GM18870 (cell line): ENCODE measurements around the gene ACSL5.
"Not testable (repeated sequence)": the region's sequence is repeated elsewhere in the genome, so short reads cannot be mapped to it uniquely, and the experiment has no call there.

ENCODE experiments used
- ATAC-seq: cut with Tn5 transposase; IDR thresholded peaks from one replicate; pipeline ENCODE4 v1.9.1; 2021; ENCODE audit warnings: moderate library complexity; ENCODE audit not compliant: unreplicated experiment

Gene ACSL5

DNA sequence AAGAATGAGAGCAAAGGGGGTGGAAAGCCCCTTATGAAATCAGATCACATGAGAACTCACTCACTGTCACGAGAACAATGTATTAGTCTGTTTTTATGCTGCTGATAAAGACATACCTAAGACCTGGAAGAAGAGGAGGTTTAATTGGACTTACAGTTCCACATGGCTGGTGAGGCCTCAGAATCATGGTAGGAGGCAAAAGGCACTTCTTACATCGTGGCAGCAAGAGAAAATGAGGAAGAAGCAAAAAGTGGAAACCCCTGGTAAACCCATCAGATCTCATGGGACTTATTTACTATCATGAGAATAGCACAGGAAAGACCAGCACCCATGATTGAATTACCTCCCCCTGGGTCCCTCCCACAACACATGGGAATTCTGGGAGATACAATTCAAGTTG is 32.9 kb downstream of the ACSL5 start:
- ATAC-seq: not testable (repeated sequence)

DNA sequence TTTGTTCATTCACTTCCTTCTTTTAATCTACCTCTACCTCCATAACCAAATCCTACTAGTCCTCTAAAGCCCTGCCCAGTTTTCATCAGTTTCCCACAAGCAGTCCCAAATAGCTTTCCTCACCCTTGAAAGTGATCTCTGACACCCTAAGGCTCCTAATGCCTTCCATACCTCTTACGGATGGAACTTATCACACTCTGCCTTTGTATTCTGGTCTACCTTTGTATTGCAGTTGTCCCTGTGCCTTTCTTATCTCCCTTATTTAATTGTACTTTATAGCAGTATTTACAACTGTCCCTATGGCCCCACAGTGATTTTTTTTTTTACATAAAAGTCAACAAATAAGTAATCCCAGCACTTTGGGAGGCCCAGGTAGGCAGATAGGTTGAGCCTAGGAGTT is 33.8 kb downstream of the ACSL5 start:
- no peak for ATAC-seq

DNA sequence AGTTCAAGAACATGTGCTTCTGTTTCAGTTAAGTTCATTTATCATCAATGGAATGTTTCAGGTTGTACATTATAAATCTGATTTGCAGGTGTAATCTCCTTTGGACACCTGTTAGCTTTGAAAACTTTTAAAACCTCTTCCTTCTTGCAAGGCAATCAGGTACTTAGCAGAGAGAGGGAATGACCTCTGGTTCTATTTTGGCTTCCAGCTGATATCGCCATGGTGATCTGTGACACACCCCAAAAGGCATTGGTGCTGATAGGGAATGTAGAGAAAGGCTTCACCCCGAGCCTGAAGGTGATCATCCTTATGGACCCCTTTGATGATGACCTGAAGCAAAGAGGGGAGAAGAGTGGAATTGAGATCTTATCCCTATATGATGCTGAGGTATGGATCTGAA is 35.4 kb downstream of the ACSL5 start:
- no peak for ATAC-seq

DNA sequence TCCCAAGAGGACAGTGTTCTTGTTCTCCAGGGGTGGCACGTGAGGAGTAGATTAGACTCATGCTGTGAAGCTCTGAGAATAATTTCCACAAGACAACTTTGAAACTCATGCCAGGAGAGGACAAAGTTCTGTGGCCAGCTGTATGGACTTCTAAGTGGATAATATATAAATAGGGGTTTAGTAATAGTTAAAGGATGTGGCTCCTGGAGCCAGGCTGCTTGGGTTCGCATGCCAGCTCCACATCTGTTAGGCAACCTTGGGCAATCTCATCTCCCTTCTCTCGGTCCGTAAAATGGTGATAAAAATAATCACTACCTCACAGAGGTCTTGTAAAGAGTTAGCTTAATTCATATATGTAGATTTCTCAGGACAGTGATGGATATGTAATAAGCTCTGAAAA is 35.8 kb downstream of the ACSL5 start:
- no peak for ATAC-seq

DNA sequence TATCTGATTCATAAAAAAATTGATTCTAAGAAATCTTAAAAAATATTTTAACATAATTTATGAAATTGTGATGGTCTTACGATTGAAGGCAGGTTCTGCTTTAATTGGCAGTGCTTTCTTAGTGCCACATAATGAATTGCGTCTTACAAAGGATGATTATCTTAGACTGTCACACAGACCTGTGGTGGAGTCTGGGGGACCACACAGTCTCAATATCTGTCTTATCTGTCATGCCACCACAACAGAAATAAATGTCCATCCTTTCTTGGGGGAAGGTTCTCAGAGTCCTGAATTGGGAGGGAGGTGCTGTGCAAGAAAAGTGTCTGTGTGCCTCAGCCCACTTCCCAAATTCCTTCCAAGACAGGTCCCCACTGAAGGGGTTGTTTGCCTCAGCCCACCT is 38.8 kb downstream of the ACSL5 start:
- ATAC-seq: no peak

DNA sequence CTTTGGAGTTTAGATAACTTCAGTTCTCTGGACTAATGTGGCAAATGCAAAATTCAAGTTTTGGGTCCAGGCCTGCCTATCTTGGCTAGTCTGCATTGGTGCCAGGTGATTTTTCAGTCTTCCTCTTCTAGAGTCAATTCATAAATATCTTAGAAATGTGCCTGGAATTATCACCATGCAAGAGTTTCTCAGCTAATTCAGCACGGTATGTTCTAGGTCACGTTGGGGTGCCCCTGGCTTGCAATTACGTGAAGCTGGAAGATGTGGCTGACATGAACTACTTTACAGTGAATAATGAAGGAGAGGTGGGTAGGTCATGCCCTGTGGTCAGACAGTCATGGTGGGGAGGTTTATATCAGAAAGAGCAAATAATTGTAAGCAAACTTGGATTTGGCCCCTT is 47.8 kb downstream of the ACSL5 start:
- no peak for ATAC-seq

DNA sequence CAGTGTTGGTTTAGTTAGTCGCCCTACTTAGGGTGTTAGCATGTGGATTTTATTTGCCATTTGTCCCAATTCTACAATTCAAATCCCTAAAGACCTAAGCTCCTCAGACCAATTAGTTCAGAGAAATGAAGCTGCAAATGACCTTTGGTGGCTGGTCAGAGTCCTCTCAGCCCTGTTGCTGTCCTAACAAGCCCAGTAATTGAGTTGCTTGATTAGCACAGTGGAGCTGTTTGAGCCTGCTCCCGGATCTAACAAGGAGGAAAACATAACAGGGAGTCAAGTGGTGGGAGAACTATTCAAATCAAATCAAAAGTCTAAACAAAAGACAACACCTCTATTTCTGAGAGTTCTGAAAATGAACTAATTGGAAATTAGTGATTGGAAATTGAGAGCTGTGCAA is 50.7 kb downstream of the ACSL5 start:
- ATAC-seq: no peak

DNA sequence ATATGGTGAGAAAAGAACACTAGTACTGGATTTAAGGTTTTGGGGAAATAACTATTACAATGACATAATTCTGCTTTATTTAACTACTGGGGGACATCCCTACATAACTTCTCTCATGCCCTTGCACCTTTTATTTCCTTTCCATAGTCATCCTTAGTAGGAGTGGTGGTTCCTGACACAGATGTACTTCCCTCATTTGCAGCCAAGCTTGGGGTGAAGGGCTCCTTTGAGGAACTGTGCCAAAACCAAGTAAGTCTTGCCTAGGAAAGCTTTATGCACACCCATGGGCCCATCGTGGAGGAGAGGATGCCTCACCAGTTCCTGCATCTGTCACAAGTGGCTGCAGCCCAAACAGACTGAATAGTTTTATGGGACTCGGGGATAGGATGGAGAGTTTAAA is 52.2 kb downstream of the ACSL5 start:
- no peak for ATAC-seq

DNA sequence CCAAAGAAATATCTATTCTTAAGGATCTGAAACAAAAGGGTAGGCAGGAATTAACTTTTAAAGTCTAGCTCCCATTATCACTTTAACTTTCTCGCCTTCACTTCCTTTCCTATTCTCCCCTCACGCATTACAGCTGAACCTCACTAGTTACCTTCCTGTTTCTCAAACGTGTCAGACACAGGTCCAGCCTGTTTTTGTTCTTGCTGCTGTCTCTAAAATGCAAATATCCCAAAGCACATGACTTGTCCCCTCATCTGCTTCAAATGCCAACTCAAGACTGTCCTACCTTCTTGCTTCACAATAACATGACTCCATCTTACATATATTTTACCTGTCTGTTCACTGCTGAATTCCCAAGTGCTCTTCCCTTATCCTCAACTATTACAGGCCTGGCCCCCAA is 55.2 kb downstream of the ACSL5 start:
- ATAC-seq: no peak

DNA sequence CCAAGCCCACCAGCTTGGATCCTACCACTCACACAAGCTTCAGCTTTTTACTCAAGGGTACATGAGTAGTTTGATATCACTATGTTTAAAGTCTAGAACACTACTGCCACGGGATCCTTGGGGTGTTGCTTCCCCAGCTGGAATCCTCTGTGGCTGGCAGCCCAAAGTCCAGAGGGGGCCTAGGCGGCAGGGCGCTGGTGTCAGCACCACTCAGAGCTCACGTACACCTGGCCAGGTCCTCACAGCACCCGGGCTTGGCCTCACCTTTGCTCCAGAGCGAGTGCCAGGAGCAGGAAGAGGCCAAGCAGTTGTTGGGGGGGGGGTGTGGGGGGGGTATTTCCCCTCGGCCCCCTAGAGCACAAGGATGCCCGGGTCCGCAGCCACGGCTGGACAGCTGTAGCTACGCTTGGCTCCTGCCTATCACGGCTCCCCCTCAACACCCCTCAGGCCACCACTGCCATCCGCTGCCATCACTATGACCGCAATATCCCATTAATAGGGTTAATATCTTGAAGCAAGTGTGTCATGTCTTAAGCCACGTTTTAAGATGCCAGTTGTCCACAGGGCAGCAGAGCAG is 55.8 kb downstream of the ACSL5 start:
- no peak for ATAC-seq

DNA sequence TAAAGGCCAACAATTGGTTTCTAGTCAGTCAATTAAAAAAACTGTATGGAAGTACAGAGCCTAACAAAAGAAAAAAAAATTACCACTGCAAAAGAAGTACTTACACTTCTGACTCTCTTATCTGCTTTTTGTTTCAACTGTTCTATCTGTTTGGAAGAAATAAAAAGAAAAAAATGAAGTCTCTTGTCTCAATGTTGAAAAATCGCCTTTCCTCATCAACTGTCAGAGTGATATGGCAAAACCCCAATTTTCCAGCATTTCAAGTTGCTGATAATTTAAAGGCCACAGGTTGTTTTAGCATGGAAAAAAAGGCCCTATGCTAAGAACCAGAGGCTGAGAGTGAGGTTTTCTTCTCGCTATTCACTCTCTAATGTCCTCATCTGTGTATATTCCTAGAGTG is 59.2 kb downstream of the ACSL5 start:
- ATAC-seq: no peak

DNA sequence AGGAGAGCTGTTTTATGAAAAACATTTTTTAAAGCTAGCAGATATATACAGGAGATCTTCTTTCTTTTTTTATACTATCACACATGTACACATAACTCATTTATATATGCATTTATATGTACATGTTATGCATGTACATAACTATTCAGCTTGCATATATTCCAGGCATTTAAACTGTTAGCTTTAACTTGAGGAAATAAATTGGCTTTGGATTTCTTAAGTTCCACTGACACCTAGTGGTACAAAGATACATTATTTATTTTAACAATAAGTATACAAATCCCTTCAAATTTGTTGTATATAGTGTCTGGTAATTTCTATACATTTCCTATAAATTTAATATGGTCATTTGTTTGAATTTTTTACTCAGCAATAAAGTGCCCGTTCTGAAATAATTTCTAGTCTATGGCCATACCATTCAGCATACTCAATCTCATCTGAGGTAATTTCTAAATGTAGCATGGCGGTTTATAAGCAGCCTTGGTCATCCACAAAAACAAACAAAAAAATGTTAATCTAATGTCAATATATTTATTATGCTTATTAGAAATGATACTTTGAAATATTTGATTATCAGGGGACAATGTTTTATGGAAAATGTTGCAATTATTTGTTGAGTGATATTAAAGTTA is 61.2 kb downstream of the ACSL5 start:
- ATAC-seq: no peak

DNA sequence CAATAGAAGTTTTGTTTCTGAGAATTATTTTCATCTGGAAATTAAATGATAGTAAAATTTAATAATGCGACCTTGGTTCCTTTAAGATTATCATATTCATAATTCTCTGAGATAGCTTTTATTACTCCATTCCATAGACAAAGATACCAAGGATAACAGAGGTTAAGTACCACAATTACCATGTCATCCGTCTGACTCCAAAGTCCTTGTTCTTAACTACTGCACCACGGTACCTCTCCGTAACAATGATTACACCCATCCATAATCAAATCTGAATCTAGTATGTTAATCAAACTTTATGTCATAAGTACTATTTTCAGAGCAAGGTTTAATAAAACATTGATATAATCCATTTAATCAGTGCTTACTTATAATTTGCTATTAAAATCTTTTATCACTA is 64.4 kb downstream of the ACSL5 start:
- no peak for ATAC-seq

DNA sequence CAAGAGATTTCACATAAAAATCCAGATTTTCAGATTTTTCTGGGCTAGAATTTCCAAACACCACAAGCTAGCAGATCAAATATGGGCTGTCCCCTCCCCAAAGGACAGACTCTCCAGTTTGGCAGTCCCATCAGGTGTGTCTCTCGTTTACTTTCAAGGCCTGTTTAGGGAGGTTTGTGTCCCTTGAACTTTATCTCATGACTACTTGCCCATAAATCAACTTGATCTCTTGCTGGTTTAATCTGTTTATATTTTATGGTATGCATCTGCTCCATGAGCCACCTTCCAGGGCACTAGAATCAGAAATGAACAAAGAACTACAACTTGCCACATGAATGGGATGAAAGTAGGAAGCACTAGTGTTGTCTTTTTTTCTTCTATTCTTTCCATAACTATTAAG is 67.6 kb downstream of the ACSL5 start:
- no peak for ATAC-seq

DNA sequence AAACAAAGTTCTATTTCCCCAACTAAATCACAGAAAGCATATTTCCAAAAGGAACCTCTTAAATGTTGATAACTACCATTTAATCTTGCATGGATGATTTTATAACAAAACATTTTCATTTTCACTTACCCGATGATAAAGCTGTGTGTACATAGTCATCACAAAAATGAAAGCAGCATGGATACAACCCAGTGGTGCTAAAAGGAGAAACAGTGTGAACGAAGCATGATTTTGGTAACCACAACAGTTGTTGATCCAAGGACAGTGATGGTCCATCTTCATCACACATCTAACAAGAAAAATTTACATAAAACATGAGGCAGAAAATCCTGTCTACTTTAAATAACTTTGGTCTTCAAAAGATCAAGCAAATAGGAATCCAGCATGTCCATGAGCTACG is 68.1 kb downstream of the ACSL5 start:
- ATAC-seq: no peak

DNA sequence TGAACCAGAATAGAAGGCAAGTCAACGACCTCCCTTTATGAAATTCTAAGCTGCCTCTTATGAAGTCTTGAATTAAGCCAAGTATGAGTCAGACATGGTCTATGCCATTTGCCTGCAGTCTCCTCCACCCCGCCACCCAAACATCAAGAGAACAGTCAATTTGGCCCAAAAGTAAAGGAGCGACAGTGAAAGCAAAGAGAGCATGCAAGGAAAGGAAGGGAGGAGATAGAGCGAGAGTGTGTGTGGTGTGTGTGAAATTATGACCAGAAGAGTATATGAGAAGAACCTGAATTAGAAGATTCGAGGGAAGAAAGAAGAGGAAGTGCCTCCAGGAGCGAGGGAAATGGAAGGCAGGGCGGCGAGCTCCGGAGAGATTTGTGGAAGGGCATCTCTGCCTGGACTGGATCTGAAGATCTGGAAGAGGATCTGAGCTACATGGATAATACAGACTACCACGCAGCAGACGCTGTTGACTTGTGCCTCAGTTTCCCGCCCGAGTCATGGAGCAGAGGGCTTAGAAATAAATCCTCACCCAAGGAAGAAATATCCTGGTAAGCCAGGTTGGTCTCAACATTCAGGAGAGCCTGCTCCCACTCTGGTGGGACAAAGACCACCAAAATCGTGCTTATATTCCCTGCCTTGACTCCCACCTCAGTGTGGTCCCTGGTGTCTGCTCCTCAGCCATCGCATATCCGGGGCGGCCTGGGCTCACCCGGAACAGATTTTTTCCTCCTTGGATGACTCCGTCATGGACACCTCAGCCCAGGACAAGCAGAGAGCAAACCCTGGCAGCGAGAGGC is 72.3 kb downstream of the ACSL5 start:
- peak; percentile 44 for ATAC-seq

DNA sequence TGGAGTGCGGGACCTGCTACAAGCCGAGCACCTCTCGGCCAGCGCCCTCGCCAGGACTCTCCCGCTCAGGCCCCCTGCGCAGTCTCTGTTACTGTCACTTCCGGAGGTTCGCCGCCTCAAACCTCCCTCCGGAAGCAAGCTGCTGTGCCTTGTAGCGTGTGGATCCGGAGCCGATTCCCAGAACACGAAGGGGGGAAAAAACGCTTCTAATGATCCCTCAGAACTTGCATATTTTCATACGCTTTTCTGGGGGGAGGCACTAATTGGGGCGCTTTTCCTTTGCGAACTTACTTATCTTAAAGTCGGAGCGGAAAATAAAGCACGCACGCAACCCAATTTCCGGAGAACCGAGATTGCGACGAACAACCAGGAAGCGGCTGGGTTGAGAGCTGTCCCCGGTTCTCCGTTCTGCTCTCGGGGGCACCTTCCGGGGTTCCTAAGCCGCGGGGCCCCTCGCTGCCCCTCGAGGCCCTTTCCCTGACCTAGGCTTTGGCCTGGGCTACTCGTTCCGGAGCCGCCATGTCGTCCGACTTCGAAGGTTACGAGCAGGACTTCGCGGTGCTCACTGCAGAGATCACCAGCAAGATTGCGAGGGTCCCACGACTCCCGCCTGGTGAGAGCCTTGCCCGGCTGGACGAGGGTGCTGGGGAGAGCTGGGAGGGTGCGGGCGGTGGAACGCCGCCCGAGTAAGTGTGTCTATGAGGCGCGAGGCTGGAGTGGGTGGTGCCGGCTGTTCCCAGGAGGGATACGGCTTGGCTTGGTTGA is 73.1 kb downstream of the ACSL5 start, which contains the start of the genes VTI1A and ZDHHC6:
Gene VTI1A (plus strand): TSS at position 361 of the 765 bp plus-strand sequence. CDS start 159 bp downstream, at position 520.
Gene ZDHHC6 (minus strand): TSS at position 60 of the 765 bp plus-strand sequence. CDS start 1,478 bp downstream, outside the sequence.
- peak; percentile 87 for ATAC-seq

DNA sequence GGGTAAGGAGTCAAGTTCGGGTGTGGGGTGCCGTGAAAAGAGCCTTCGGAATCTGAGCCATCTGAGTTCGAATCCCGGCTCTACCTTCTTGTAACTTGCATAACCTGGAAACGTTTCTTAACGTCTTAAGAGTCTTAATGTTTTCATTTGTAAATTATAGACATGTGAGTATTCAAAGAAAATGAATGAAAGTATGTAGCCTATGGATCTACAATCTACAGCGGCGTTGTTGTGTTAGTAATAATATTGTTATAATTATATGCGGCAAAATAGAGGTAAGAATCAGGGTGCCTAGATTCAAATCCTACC is 73.7 kb downstream of the ACSL5 start:
- ATAC-seq: no peak

DNA sequence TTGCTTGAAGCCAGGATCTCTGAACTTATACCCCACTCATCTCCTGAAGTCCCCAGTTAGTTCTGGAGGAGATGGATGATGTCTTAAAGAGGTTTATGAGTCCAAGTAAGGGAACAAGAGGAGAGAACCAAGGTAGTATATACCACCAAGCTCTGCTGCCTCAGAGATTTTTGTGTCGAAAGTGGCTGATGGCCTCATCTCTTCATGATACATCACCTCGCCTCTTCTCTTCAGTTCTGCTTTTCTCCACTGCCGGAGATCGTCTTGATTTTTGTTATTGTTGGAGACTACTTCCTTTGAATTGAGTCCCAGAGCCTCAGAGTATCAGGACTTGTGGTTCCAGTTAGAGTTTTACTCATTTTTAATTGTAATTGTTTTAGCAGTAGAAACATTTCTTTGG is 75.0 kb downstream of the ACSL5 start:
- ATAC-seq: no peak

DNA sequence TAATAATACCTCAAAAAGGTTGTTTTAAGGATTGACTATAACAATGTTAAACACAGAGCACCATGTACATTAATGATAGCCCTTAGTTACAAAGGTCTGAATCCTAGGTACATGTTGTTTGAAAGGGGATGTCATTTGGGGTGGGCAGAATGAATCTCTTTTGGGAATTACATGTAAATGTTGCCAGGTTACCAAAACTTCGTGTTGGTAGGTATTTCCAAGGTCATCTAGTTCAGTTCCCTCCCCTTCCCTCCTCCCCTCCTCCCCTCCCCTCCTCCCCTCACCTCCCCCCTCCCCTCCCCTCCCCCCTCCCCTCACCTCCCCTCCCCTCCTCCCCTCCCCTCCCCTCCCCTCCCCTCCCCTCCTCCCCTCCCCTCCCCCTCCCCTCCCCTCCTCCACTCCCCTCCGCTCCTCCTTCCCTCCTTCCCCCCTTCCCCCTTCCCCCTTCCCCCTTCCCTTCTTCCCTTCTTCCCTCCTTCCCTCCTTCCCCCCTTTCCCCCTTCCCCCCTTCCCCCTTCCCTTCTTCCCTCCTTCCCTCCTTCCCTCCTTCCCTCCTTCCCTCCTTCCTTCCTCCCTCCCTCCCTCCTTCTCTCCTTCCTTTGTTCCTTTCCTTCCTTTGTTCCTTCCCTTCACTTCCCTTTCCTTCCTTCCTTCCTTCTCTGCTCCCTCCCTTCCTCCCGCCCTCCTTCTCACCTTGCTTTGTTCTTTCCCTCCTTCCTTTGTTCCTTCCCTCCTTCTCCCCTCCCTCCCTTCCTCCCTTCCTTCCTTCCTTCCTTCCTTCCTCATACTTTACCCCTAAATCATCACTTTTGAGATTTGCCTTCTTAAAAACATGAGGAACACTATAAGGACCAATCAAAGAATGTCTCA is 81.2 kb downstream of the ACSL5 start:
- no peak for ATAC-seq

DNA sequence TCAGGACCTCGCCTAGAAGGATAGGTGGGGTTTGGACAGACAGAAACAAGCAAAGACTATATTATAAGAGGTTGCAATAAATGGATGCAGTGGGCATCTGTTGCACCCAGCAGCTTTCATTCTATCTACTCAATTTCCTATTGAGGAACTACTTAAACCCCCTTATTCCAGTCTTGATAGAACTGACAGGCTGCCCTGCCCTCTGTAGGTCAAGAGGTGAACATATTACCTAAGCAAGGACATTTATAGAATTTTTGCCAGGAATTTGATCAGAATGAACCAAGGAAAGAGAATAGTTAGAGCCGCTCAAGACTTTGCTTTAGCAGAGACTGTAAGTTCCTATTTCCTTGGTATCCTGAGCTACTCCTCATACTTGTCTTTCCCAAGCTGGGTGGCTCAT is 82.6 kb downstream of the ACSL5 start:
- ATAC-seq: no peak
